ENCODE measurements around the gene FEZ2. TPM values are rescaled to one million over a fixed set of nuclear protein-coding genes. Genes with fewer than 3 reads are reported as not detected.

Gene FEZ2
- total RNA-seq, 3 donors from 2014 or later: 47.5 to 63.3 (median 57.5) TPM

DNA sequence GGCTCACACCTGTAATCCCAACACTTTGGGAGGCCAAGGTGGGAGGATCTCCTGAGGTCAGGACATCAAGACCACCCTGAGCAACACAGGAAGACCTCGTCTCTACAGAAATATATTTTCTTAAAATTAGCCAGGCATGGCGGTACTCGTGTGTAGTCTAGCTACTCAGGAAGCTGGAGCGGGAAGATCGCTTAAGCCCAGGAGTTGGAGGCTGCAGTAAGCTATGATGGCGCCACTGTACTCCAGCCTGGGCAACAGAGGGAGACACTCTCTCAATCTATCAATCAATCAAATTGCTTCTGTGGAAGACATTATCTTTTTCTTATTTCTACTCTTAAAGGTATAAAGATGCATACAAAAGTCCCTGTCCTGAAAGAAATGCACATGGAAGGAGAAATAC, 11.3 kb downstream of the FEZ2 start:
- no peaks in the 10 kb centered on the region for H3K36me3 ChIP-seq (ENCODE audit: low read depth)
- no peak overlapping the region for H3K4me3 ChIP-seq
- TF ChIP-seq, protein P1, sequence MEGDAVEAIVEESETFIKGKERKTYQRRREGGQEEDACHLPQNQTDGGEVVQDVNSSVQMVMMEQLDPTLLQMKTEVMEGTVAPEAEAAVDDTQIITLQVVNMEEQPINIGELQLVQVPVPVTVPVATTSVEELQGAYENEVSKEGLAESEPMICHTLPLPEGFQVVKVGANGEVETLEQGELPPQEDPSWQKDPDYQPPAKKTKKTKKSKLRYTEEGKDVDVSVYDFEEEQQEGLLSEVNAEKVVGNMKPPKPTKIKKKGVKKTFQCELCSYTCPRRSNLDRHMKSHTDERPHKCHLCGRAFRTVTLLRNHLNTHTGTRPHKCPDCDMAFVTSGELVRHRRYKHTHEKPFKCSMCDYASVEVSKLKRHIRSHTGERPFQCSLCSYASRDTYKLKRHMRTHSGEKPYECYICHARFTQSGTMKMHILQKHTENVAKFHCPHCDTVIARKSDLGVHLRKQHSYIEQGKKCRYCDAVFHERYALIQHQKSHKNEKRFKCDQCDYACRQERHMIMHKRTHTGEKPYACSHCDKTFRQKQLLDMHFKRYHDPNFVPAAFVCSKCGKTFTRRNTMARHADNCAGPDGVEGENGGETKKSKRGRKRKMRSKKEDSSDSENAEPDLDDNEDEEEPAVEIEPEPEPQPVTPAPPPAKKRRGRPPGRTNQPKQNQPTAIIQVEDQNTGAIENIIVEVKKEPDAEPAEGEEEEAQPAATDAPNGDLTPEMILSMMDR (IDR thresholded peaks at IDR 0.05): no peak
- DNase-seq (no peak), ATAC-seq (no peak)
- H3K4me1 ChIP-seq (ENCODE audit: low read depth): peaks cover 2% of the 10 kb centered on the region
- intact Hi-C loops (cut with DNase I, micrococcal nuclease): no loop called here
- H3K9me3 ChIP-seq: no peaks in the 10 kb centered on the region

DNA sequence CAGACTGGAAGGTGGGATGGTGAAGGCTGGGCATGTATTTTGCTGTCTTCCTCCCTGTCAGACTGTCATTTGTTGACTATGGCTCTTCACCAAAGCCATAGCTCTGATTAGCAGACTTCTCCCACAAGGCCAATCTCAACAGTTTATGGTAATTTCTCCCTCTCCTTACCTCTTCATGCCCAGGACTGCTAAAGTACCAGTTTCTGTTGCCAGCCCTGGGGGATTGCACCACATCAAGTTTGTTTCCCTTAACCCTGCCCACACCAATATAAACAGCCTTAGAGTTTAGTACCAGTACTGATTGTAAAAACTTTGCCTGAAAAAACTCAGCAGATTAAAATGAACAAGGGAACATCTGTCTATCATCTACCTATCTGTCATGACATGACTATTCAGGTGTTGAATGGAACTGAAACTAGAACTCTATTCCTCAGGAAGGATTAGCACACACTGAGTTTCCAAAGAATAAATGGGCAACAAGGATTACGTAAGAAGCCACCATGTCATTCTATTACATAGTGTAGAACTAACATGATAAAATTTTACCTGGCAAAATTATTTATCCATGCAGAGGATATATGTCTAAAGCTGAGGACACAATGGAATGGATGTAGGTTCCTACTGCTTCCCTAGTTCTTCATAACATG, 13.7 kb downstream of the FEZ2 start:
- intact Hi-C loops (cut with DNase I, micrococcal nuclease): no loop called here
- DNase-seq (no peak), ATAC-seq (no peak)
- Histone ChIP-seq H3K4me3 (no peak overlapping the region), H3K4me1 (ENCODE audit: low read depth) (peaks cover 4% of the 10 kb centered on the region), H3K9me3 (no peaks in the 10 kb centered on the region), H3K36me3 (ENCODE audit: low read depth) (no peaks in the 10 kb centered on the region)
- TF ChIP-seq, protein P1 (IDR thresholded peaks at IDR 0.05): no peak

DNA sequence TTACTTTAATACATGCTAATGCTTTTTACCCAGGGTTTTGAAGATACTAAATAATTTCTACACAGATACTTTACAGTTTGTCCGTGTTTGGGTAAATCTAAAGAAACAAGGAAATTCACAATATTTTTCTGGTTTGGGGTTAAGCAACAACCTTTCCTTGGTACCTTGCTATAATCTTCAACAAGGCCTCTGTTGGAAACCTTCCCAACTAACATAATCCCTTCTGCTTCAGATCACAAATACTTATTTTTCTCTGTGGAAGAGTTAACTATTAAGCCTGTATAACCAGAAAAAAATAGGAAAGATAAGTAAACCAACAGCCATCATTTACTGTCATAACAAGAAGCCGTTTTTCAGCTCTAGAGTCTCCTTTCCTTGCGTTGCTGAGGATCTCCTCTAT, 15.0 kb downstream of the FEZ2 start:
- ATAC-seq: no peak
- Histone ChIP-seq H3K9me3 (no peaks in the 10 kb centered on the region), H3K4me3 (no peak overlapping the region), H3K4me1 (ENCODE audit: low read depth) (peaks cover 8% of the 10 kb centered on the region), H3K36me3 (ENCODE audit: low read depth) (no peaks in the 10 kb centered on the region)
- DNase-seq: no peak
- intact Hi-C loops (cut with DNase I, micrococcal nuclease): no loop called here
- TF ChIP-seq, protein P1 (IDR thresholded peaks at IDR 0.05): no peak

DNA sequence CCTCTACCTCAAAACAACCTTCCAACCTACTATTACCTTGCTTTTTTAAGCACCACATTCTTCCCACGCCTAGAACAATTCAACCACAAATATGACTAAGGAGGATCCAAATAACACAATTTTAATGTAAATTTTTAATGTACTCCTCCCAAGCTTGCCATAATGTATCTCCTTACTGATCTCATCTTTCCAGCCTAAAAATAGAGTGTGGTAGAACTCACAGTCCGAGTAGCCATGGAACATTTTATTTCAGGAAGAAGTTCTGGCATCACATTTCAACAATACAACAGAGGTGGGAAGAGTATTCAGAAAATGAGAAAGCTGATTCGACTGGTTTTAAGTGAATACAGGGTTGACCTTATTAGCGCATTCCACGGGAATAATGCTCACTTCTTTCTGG, 15.4 kb downstream of the FEZ2 start:
- H3K9me3 ChIP-seq: no peaks in the 10 kb centered on the region
- intact Hi-C loops (cut with DNase I, micrococcal nuclease): no loop called here
- TF ChIP-seq, protein P1 (IDR thresholded peaks at IDR 0.05): no peak
- H3K36me3 ChIP-seq (ENCODE audit: low read depth): no peaks in the 10 kb centered on the region
- ATAC-seq (no peak), DNase-seq (no peak)
- H3K4me3 ChIP-seq: no peak overlapping the region
- H3K4me1 ChIP-seq (ENCODE audit: low read depth): peaks cover 8% of the 10 kb centered on the region

DNA sequence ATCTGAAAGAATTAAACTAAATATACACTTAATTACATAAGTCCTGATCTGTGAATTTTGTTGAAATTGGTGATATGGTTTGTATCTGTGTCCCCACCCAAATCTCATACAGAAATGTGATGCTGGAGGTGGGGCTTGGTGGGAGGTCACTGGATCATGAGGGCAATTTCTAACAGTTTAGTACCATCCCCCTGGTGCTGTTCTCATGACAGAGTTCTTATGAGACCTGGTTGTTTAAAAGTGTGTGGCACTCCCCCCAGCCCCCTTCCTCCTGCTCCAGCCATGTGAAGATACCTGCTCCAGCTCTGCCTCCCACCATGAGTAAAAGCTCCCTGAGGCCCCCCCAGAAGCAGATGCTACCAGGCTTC, 18.7 kb downstream of the FEZ2 start:
- Histone ChIP-seq H3K36me3 (ENCODE audit: low read depth) (no peaks in the 10 kb centered on the region), H3K9me3 (no peaks in the 10 kb centered on the region), H3K4me1 (ENCODE audit: low read depth) (peaks cover 8% of the 10 kb centered on the region), H3K4me3 (no peak overlapping the region)
- intact Hi-C loops (cut with DNase I, micrococcal nuclease): no loop called here
- ATAC-seq (peak; percentile 15), DNase-seq (no peak)
- TF ChIP-seq, protein P1 (IDR thresholded peaks at IDR 0.05): no peak

Data from mucosa of descending colon (tissue), 3 donors.